Loucy (cell line): ENCODE data around the gene APOA5.
A peak's percentile ranks its signal among the peaks of the same experiment; 100 is the strongest.

Experiments
- H2AFZ ChIP-seq: fragments of 200-600 bp; sonication (generic); 2 replicates; pipeline ENCODE4 v1.6.0; 2016; ENCODE audit warnings: antibody characterized with exemption, mild to moderate bottlenecking, low read length, moderate library complexity
- H3F3A ChIP-seq: fragments of 200-600 bp; 2 replicates; pipeline ENCODE4 v1.6.0; 2016; ENCODE audit warnings: antibody characterized with exemption, low read depth, mild to moderate bottlenecking
- H3K27me3 ChIP-seq: fragments of 200-600 bp; sonication (generic); 2 replicates; pipeline ENCODE4 v1.6.1; 2014; ENCODE audit warnings: low read length, mild to moderate bottlenecking; ENCODE audit not compliant: insufficient read depth, poor library complexity, severe bottlenecking
- H3K36me3 ChIP-seq: fragments of 200-600 bp; sonication (generic); 2 replicates; pipeline ENCODE4 v1.6.1; 2016; ENCODE audit warnings: low read length; ENCODE audit not compliant: insufficient read depth
- H3K4me1 ChIP-seq: fragments of 200-600 bp; sonication (generic); 2 replicates; pipeline ENCODE4 v1.5.1; 2014; ENCODE audit warnings: low read length, mild to moderate bottlenecking; ENCODE audit not compliant: insufficient read depth, poor library complexity, severe bottlenecking
- H3K4me2 ChIP-seq: fragments of 200-600 bp; sonication (generic); 2 replicates; pipeline ENCODE4 v1.6.0; 2014; ENCODE audit warnings: antibody characterized with exemption, low read length, low read depth, mild to moderate bottlenecking; ENCODE audit not compliant: poor library complexity, severe bottlenecking
- H3K4me3 ChIP-seq: fragments of 200-600 bp; sonication (generic); 2 replicates; pipeline ENCODE4 v1.5.1; 2014; ENCODE audit warnings: low read length, mild to moderate bottlenecking, mixed read lengths; ENCODE audit not compliant: poor library complexity, severe bottlenecking
- H3K79me2 ChIP-seq: fragments of 200-600 bp; sonication (generic); 2 replicates; pipeline ENCODE4 v1.6.1; 2014; ENCODE audit warnings: low read length; ENCODE audit not compliant: insufficient read depth
- H3K9ac ChIP-seq: fragments of 200-600 bp; sonication (generic); 2 replicates; pipeline ENCODE4 v1.6.0; 2014; ENCODE audit warnings: mild to moderate bottlenecking, low read depth, low read length, moderate library complexity; ENCODE audit not compliant: poor library complexity, severe bottlenecking
- H3K9me2 ChIP-seq: fragments of 200-600 bp; sonication (generic); replicated peaks from 2 replicates; pipeline ENCODE4 v1.6.1; 2016; ENCODE audit warnings: low read depth, low read length, mixed read lengths
- H3K9me3 ChIP-seq: fragments of 200-600 bp; sonication (generic); 2 replicates; pipeline ENCODE4 v1.6.1; 2014; ENCODE audit warnings: mild to moderate bottlenecking, antibody characterized with exemption, low read length, low read depth; ENCODE audit not compliant: insufficient read depth
- H4K20me1 ChIP-seq: fragments of 200-600 bp; sonication (generic); 2 replicates; pipeline ENCODE4 v1.6.0; 2014; ENCODE audit warnings: antibody characterized with exemption, low read length, mild to moderate bottlenecking; ENCODE audit not compliant: insufficient read depth, poor library complexity, severe bottlenecking
- CTCF ChIP-seq: fragments of 200-600 bp; sonication (generic); conservative IDR thresholded peaks from 2 replicates; pipeline ENCODE4 v1.5.1; 2014; ENCODE audit warnings: mild to moderate bottlenecking, antibody characterized with exemption, low read length
- EZH2phosphoT487 ChIP-seq: fragments of 200-600 bp; IDR thresholded peaks from 2 replicates; pipeline ENCODE4 v1.6.1; 2018; ENCODE audit warnings: antibody characterized with exemption, mild to moderate bottlenecking, moderate library complexity, borderline replicate concordance

APOA5 gene

GRCh38 chr11:116792144-116792868, 627 bp upstream of the APOA5 start:
- Histone ChIP-seq H4K20me1 (peaks cover 3% of the 10 kb centered on the region), H2AFZ (no peak overlapping the region), H3F3A (no peaks in the 10 kb centered on the region), H3K9ac (no peak overlapping the region), H3K27me3 (no peaks in the 10 kb centered on the region), H3K79me2 (peaks cover 9% of the 10 kb centered on the region), H3K9me3 (no peaks in the 10 kb centered on the region), H3K4me1 (peaks cover 5% of the 10 kb centered on the region), H3K4me2 (no peak overlapping the region), H3K9me2 (no peaks in the 10 kb centered on the region), H3K4me3 (no peak overlapping the region), H3K36me3 (no peaks in the 10 kb centered on the region)
- TF ChIP-seq CTCF (no peak), EZH2phosphoT487 (no peak)

GRCh38 chr11:116791002-116791812, 472 bp downstream of the APOA5 start:
- no peaks in the 10 kb centered on the region for H3K9me2 ChIP-seq
- H3K4me3 ChIP-seq: no peak overlapping the region
- H3K4me2 ChIP-seq: no peak overlapping the region
- H3K9ac ChIP-seq: no peak overlapping the region
- H3K9me3 ChIP-seq: no peaks in the 10 kb centered on the region
- peaks cover 9% of the 10 kb centered on the region for H4K20me1 ChIP-seq
- peak; percentile 85 for TF ChIP-seq CTCF
- TF ChIP-seq EZH2phosphoT487: no peak
- peaks cover 20% of the 10 kb centered on the region for H3K79me2 ChIP-seq
- no peaks in the 10 kb centered on the region for H3K36me3 ChIP-seq
- peak overlapping the region; percentile 66; the same call in 1 of the 2 replicates for H2AFZ ChIP-seq
- peaks cover 16% of the 10 kb centered on the region for H3K4me1 ChIP-seq
- no peaks in the 10 kb centered on the region for H3K27me3 ChIP-seq
- H3F3A ChIP-seq: no peaks in the 10 kb centered on the region

- Histone ChIP-seq H3K4me1 (peaks cover 23% of the 10 kb centered on the region), H3K9me3 (no peaks in the 10 kb centered on the region), H2AFZ (no peak overlapping the region), H4K20me1 (peaks cover 9% of the 10 kb centered on the region), H3K79me2 (peaks cover 28% of the 10 kb centered on the region), H3K9me2 (no peaks in the 10 kb centered on the region), H3K4me3 (no peak overlapping the region), H3K4me2 (no peak overlapping the region), H3K36me3 (peaks cover 5% of the 10 kb centered on the region; the same call in 1 of the 2 replicates), H3K9ac (no peak overlapping the region), H3K27me3 (no peaks in the 10 kb centered on the region), H3F3A (no peaks in the 10 kb centered on the region)
- no peak for TF ChIP-seq EZH2phosphoT487
- TF ChIP-seq CTCF: no peak
Measured at GRCh38 chr11:116790167-116791001, 1.3 kb downstream of the APOA5 start.
